PC-3 (cell line): Measurements from ENCODE around the gene HIBCH.

Experiments
- EZH2 ChIP-seq: fragments of 300-600 bp; sonication (generic); IDR thresholded peaks from one replicate; pipeline ENCODE4 v1.6.1; 2017; ENCODE audit warnings: antibody characterized with exemption, mild to moderate bottlenecking, low read length; ENCODE audit not compliant: unreplicated experiment
- EZH2phosphoT487 ChIP-seq: fragments of 300-600 bp; sonication (generic); IDR thresholded peaks from 2 replicates; pipeline ENCODE4 v1.6.1; 2018; ENCODE audit warnings: mild to moderate bottlenecking, antibody characterized with exemption, low read length, borderline replicate concordance
- TF ChIP-seq, protein P1 (sequence below): fragments of 300-600 bp; sonication (generic); conservative IDR thresholded peaks from 2 replicates; pipeline ENCODE4 v1.5.1; 2017; ENCODE audit warnings: antibody characterized with exemption, low read depth, mild to moderate bottlenecking, low read length

DNA sequence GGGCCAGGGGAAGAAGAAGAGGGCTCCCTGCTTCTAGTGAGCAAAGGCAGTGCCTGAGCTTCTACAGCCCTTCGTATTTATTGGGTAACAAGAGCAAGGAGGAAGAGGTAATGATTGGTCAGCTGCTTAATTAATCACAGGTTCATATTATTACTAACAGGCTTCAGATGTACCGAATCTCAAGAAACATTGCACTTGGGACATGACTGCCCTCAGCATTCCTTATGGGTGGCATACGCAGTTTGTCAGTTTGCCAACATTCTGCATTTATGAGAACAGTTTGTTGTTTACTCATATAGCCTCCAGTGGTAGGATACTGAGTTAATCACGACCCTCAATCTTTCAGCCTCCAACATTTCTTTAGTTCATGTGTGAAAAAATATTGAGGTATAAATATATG, 84.5 kb downstream of the HIBCH start:
- TF ChIP-seq, protein P1, sequence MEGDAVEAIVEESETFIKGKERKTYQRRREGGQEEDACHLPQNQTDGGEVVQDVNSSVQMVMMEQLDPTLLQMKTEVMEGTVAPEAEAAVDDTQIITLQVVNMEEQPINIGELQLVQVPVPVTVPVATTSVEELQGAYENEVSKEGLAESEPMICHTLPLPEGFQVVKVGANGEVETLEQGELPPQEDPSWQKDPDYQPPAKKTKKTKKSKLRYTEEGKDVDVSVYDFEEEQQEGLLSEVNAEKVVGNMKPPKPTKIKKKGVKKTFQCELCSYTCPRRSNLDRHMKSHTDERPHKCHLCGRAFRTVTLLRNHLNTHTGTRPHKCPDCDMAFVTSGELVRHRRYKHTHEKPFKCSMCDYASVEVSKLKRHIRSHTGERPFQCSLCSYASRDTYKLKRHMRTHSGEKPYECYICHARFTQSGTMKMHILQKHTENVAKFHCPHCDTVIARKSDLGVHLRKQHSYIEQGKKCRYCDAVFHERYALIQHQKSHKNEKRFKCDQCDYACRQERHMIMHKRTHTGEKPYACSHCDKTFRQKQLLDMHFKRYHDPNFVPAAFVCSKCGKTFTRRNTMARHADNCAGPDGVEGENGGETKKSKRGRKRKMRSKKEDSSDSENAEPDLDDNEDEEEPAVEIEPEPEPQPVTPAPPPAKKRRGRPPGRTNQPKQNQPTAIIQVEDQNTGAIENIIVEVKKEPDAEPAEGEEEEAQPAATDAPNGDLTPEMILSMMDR: no peak
- TF ChIP-seq EZH2phosphoT487 (no peak), EZH2 (no peak)
